H9 (cell line): ENCODE results near the gene ZBTB20. TPM values are rescaled to one million over a fixed set of nuclear protein-coding genes. Genes with fewer than 3 reads are reported as not detected.

Source experiments
- DNase-seq: peaks from one replicate; pipeline ENCODE4 v3.0.0-alpha.2; 2017
- H2AFZ ChIP-seq: one replicate; pipeline ENCODE4 v1.6.1; 2013; ENCODE audit warnings: mild to moderate bottlenecking, low read length, control low read depth, moderate library complexity
- H2AK5ac ChIP-seq: 2 replicates; pipeline ENCODE4 v1.6.1; 2013; ENCODE audit warnings: low read length, control low read depth, mixed read lengths; ENCODE audit not compliant: insufficient read length
- H2BK120ac ChIP-seq: one replicate; pipeline ENCODE4 v1.6.1; 2013; ENCODE audit warnings: low read depth, mild to moderate bottlenecking, low read length, control low read depth, inconsistent platforms; ENCODE audit not compliant: poor library complexity, severe bottlenecking
- H2BK12ac ChIP-seq: 2 replicates; pipeline ENCODE4 v1.6.1; 2013; ENCODE audit warnings: low read length, control low read depth, mixed read lengths, low read depth; ENCODE audit not compliant: insufficient read length
- H2BK15ac ChIP-seq: 2 replicates; pipeline ENCODE4 v1.6.1; 2013; ENCODE audit warnings: low read depth, low read length, control low read depth
- H2BK20ac ChIP-seq: one replicate; pipeline ENCODE4 v1.6.1; 2013; ENCODE audit warnings: low read depth, mild to moderate bottlenecking, low read length, control low read depth, inconsistent platforms; ENCODE audit not compliant: poor library complexity, severe bottlenecking
- H2BK5ac ChIP-seq: 2 replicates; pipeline ENCODE4 v1.6.1; 2013; ENCODE audit warnings: low read length, control low read depth, mixed read lengths; ENCODE audit not compliant: insufficient read length
- H3K14ac ChIP-seq: 2 replicates; pipeline ENCODE4 v1.6.1; 2013; ENCODE audit warnings: low read length, control low read depth; ENCODE audit not compliant: insufficient read depth
- H3K18ac ChIP-seq: 2 replicates; pipeline ENCODE4 v1.6.1; 2013; ENCODE audit warnings: low read depth, mild to moderate bottlenecking, mixed read lengths, low read length, control low read depth; ENCODE audit not compliant: insufficient read length
- H3K23ac ChIP-seq: 2 replicates; pipeline ENCODE4 v1.6.1; 2013; ENCODE audit warnings: low read length, control low read depth, mixed read lengths, low read depth; ENCODE audit not compliant: insufficient read length
- H3K23me2 ChIP-seq: 2 replicates; pipeline ENCODE4 v1.6.1; 2013; ENCODE audit warnings: low read depth, mild to moderate bottlenecking, mixed read lengths, low read length, control low read depth; ENCODE audit not compliant: insufficient read length, poor library complexity, severe bottlenecking
- H3K27ac ChIP-seq: 2 replicates; pipeline ENCODE4 v1.5.1; 2013; ENCODE audit warnings: low read length, control low read depth, mixed read lengths, low read depth; ENCODE audit not compliant: insufficient read length
- H3K27me3 ChIP-seq: 2 replicates; pipeline ENCODE4 v1.6.1; 2013; ENCODE audit warnings: low read length, control low read depth, inconsistent platforms; ENCODE audit not compliant: insufficient read depth
- H3K4ac ChIP-seq: 2 replicates; pipeline ENCODE4 v1.6.1; 2013; ENCODE audit warnings: low read depth, mild to moderate bottlenecking, control low read depth, inconsistent platforms, low read length, moderate library complexity
- H3K4me1 ChIP-seq: 2 replicates; pipeline ENCODE4 v1.6.1; 2013; ENCODE audit warnings: low read length, control low read depth, inconsistent platforms; ENCODE audit not compliant: insufficient read depth
- H3K4me2 ChIP-seq: 2 replicates; pipeline ENCODE4 v1.6.1; 2013; ENCODE audit warnings: low read length, control low read depth, mixed read lengths; ENCODE audit not compliant: insufficient read length, insufficient read depth
- H3K56ac ChIP-seq: 2 replicates; pipeline ENCODE4 v1.6.1; 2013; ENCODE audit warnings: low read depth, mild to moderate bottlenecking, mixed read lengths, low read length, control low read depth; ENCODE audit not compliant: insufficient read length
- H3K79me1 ChIP-seq: 2 replicates; pipeline ENCODE4 v1.6.1; 2013; ENCODE audit warnings: low read depth, mild to moderate bottlenecking, moderate library complexity, low read length, control low read depth, inconsistent platforms; ENCODE audit not compliant: insufficient read depth, poor library complexity, severe bottlenecking
- H3K79me2 ChIP-seq: 2 replicates; pipeline ENCODE4 v1.6.1; 2013; ENCODE audit warnings: low read length, control low read depth, inconsistent platforms; ENCODE audit not compliant: insufficient read depth
- H3K9ac ChIP-seq: 2 replicates; pipeline ENCODE4 v1.6.1; 2013; ENCODE audit warnings: low read length, control low read depth, mixed read lengths; ENCODE audit not compliant: insufficient read length; ENCODE audit errors: extremely low read depth
- H3K9me3 ChIP-seq: one replicate; pipeline ENCODE4 v1.6.1; 2013; ENCODE audit warnings: low read depth, low read length, inconsistent platforms; ENCODE audit not compliant: control insufficient read depth
- H3T11ph ChIP-seq: one replicate; pipeline ENCODE4 v1.6.1; 2013; ENCODE audit warnings: mild to moderate bottlenecking, low read length, control low read depth, inconsistent platforms
- H4K20me1 ChIP-seq: one replicate; pipeline ENCODE4 v1.6.1; 2013; ENCODE audit not compliant: control insufficient read depth, insufficient read length, insufficient read depth
- H4K5ac ChIP-seq: 2 replicates; pipeline ENCODE4 v1.6.1; 2013; ENCODE audit warnings: low read depth, mild to moderate bottlenecking, mixed read lengths, low read length, control low read depth; ENCODE audit not compliant: insufficient read length
- H4K8ac ChIP-seq: replicated peaks from 2 replicates; pipeline ENCODE4 v1.6.1; 2013; ENCODE audit warnings: low read length, control low read depth, mixed read lengths, low read depth; ENCODE audit not compliant: insufficient read length
- H4K91ac ChIP-seq: 2 replicates; pipeline ENCODE4 v1.6.1; 2013; ENCODE audit warnings: low read depth, mild to moderate bottlenecking, moderate library complexity, mixed read lengths, low read length, control low read depth; ENCODE audit not compliant: insufficient read length
- H3K27ac Mint-ChIP-seq, 3 experiments: 2 replicates in 2 of 3; 3 replicates in 1 of 3; pipeline ENCODE4 v1.8.0; 2020 to 2021; ENCODE audit warnings: mixed read lengths in 3 of 3, mild to moderate bottlenecking in 1 of 3, moderate library complexity in 1 of 3
- H3K27me3 Mint-ChIP-seq: 2 replicates; pipeline ENCODE4 v1.8.0; 2021; ENCODE audit warnings: low read depth, mild to moderate bottlenecking, moderate library complexity, mixed read lengths
- H3K36me3 Mint-ChIP-seq, 3 experiments: 2 replicates in 2 of 3; 3 replicates in 1 of 3; pipeline ENCODE4 v1.8.0; 2020 to 2021; ENCODE audit warnings: low read depth in 3 of 3, mixed read lengths in 3 of 3; ENCODE audit not compliant: insufficient read depth in 1 of 3
- H3K4me1 Mint-ChIP-seq, 2 experiments: 2 replicates each; pipeline ENCODE4 v1.8.0; 2020; ENCODE audit warnings: mixed read lengths in 2 of 2
- H3K4me3 Mint-ChIP-seq, 2 experiments: 2 replicates in 1 of 2; 3 replicates in 1 of 2; pipeline ENCODE4 v1.8.0; 2020 to 2021; ENCODE audit warnings: mild to moderate bottlenecking in 2 of 2, mixed read lengths in 2 of 2, moderate library complexity in 1 of 2
- H3K9me3 Mint-ChIP-seq, 2 experiments: 2 replicates in 1 of 2; 3 replicates in 1 of 2; pipeline ENCODE4 v1.8.0; 2020; ENCODE audit warnings: mild to moderate bottlenecking in 2 of 2, mixed read lengths in 2 of 2, moderate library complexity in 1 of 2
- WGBS: extraction: QIAGEN DNeasy Blood & Tissue Kit; methylation state at CpG from one replicate; pipeline ENCODE4 v1.1.7; 2013; ENCODE audit warnings: missing lambda C conversion rate, low lambda C conversion rate, mixed read lengths; ENCODE audit not compliant: insufficient read length; ENCODE audit errors: extremely low coverage; 5-methylcytosine and 5-hydroxymethylcytosine counted together
- total RNA-seq: library from RNA; stranded (reverse); gene quantifications from 2 replicates; pipeline ENCODE4 v1.2.1, GENCODE V29; 2021
- TF ChIP-seq, protein P1 (sequence below): fragments of 200-600 bp; sonication (generic); conservative IDR thresholded peaks from 3 replicates; pipeline ENCODE4 v1.8.0; 2021; ENCODE audit warnings: antibody characterized with exemption, mild to moderate bottlenecking

ZBTB20 gene
- total RNA-seq, 1 experiment from 2014 or later = 0.70 TPM

DNA sequence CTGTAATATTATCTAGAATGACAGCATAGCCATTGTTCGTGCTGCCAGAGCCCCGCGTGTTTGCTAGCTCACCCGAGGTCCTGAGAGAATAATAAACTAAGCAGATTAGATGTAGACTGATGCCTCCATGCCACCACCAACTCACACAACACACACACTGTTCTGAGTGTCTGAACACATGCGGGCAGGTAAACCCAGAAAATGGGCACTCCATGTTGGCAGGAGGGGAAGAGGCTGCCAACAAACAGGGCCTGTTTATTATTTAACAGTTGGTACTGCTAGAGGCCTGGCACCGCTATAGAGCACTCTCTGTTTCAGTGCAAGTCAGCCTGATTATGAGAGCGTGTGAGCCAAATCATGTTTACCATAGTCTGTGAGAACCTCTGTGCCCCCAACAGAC is 299.0 kb downstream of the ZBTB20 start:
- no peak overlapping the region for H3K4me2 ChIP-seq
- no peak overlapping the region for H2BK15ac ChIP-seq
- Mint-ChIP-seq H3K4me1 (peaks cover 0 to 5% of the 10 kb centered on the region in 2 experiments; a peak in 3 of 4 replicates), H3K36me3 (no peaks in the 10 kb centered on the region), H3K4me3 (no peak overlapping the region), H3K27me3 (no peaks in the 10 kb centered on the region), H3K9me3 (no peaks in the 10 kb centered on the region), H3K27ac (no peak overlapping the region; a peak in 2 of 7 replicates)
- no peaks in the 10 kb centered on the region for H3K23me2 ChIP-seq
- no CpG with 5 or more reads among the region's 7 CpGs for WGBS
- no peaks in the 10 kb centered on the region for H3K4me1 ChIP-seq
- H3K27me3 ChIP-seq = no peaks in the 10 kb centered on the region
- H3K14ac ChIP-seq = no peak overlapping the region
- TF ChIP-seq, protein P1, sequence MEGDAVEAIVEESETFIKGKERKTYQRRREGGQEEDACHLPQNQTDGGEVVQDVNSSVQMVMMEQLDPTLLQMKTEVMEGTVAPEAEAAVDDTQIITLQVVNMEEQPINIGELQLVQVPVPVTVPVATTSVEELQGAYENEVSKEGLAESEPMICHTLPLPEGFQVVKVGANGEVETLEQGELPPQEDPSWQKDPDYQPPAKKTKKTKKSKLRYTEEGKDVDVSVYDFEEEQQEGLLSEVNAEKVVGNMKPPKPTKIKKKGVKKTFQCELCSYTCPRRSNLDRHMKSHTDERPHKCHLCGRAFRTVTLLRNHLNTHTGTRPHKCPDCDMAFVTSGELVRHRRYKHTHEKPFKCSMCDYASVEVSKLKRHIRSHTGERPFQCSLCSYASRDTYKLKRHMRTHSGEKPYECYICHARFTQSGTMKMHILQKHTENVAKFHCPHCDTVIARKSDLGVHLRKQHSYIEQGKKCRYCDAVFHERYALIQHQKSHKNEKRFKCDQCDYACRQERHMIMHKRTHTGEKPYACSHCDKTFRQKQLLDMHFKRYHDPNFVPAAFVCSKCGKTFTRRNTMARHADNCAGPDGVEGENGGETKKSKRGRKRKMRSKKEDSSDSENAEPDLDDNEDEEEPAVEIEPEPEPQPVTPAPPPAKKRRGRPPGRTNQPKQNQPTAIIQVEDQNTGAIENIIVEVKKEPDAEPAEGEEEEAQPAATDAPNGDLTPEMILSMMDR = no peak
- H3K9ac ChIP-seq = no peak overlapping the region
- no peaks in the 10 kb centered on the region for H4K20me1 ChIP-seq
- no peak overlapping the region for H2AK5ac ChIP-seq
- no peaks in the 10 kb centered on the region for H3K79me1 ChIP-seq
- H3T11ph ChIP-seq = no peak overlapping the region
- no peak overlapping the region; the same call in 1 of the 2 replicates for H3K4ac ChIP-seq
- no peak overlapping the region for H2AFZ ChIP-seq
- H3K56ac ChIP-seq = no peak overlapping the region
- H4K5ac ChIP-seq = no peak overlapping the region
- H4K8ac ChIP-seq = no peak overlapping the region
- no peak overlapping the region for H4K91ac ChIP-seq
- H2BK12ac ChIP-seq = no peak overlapping the region
- no peak overlapping the region for H3K27ac ChIP-seq
- no peak overlapping the region for H3K23ac ChIP-seq
- H3K79me2 ChIP-seq = no peaks in the 10 kb centered on the region
- no peak overlapping the region for H3K18ac ChIP-seq
- no peak overlapping the region for H2BK20ac ChIP-seq
- H3K9me3 ChIP-seq = no peaks in the 10 kb centered on the region
- DNase-seq = no peak
- no peak overlapping the region for H2BK5ac ChIP-seq
- no peak overlapping the region for H2BK120ac ChIP-seq
